ENCODE measurements around the gene TRIM24.

The TRIM24 gene

GRCh38 chr7:138492423-138492822, 32.4 kb downstream of the TRIM24 start:
- no peak overlapping the region for H3K4me3 ChIP-seq (ENCODE audit: low read length, poor library complexity, severe bottlenecking)
- H3F3A ChIP-seq (ENCODE audit: low read depth) = no peaks in the 10 kb centered on the region
- H3K9me3 ChIP-seq (ENCODE audit: insufficient read depth, low read depth, low read length) = no peaks in the 10 kb centered on the region
- H2AFZ ChIP-seq (ENCODE audit: low read length) = no peak overlapping the region
- no peak overlapping the region for H3K9ac ChIP-seq (ENCODE audit: low read depth, low read length, poor library complexity, severe bottlenecking)
- peaks cover 87% of the 10 kb centered on the region for H4K20me1 ChIP-seq (ENCODE audit: insufficient read depth, low read length, poor library complexity, severe bottlenecking)
- TF ChIP-seq, protein P1, sequence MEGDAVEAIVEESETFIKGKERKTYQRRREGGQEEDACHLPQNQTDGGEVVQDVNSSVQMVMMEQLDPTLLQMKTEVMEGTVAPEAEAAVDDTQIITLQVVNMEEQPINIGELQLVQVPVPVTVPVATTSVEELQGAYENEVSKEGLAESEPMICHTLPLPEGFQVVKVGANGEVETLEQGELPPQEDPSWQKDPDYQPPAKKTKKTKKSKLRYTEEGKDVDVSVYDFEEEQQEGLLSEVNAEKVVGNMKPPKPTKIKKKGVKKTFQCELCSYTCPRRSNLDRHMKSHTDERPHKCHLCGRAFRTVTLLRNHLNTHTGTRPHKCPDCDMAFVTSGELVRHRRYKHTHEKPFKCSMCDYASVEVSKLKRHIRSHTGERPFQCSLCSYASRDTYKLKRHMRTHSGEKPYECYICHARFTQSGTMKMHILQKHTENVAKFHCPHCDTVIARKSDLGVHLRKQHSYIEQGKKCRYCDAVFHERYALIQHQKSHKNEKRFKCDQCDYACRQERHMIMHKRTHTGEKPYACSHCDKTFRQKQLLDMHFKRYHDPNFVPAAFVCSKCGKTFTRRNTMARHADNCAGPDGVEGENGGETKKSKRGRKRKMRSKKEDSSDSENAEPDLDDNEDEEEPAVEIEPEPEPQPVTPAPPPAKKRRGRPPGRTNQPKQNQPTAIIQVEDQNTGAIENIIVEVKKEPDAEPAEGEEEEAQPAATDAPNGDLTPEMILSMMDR (conservative IDR thresholded peaks at IDR 0.05; ENCODE audit: low read length) = no peak
- TF ChIP-seq EZH2phosphoT487 (IDR thresholded peaks at IDR 0.05; ENCODE audit: borderline replicate concordance) = no peak
- peaks cover 100% of the 10 kb centered on the region for H3K79me2 ChIP-seq (ENCODE audit: insufficient read depth, low read length)
- no peak overlapping the region for H3K4me2 ChIP-seq (ENCODE audit: low read depth, low read length, poor library complexity, severe bottlenecking)
- peaks cover 7% of the 10 kb centered on the region; the same call in 1 of the 2 replicates for H3K36me3 ChIP-seq (ENCODE audit: insufficient read depth, low read length)
- no peaks in the 10 kb centered on the region for H3K9me2 ChIP-seq (replicated peaks; ENCODE audit: low read depth, low read length)
- no peaks in the 10 kb centered on the region for H3K27me3 ChIP-seq (ENCODE audit: insufficient read depth, low read length, poor library complexity, severe bottlenecking)
- H3K4me1 ChIP-seq (ENCODE audit: insufficient read depth, low read length, poor library complexity, severe bottlenecking) = peaks cover 4% of the 10 kb centered on the region

DNA sequence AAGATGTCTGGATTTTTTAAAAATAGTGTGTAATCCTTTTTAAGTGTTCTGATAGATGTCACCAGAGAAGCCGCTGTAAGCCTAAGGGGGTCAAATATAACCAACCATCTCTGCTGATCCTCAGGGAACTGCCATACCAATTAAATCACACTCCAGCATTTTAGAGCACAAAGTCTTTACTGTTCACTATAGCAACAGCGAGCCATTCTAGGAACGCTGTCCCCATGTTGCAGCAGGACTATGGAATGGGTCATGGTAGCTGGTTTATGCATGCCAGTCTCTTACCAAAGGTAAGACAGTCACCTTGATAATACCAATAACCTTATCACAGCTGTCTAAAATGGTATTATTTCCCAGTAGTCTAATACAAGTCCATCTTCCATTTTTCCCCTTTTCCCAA, 33.5 kb downstream of the TRIM24 start:
- peaks cover 7% of the 10 kb centered on the region; the same call in 1 of the 2 replicates for H3K36me3 ChIP-seq (ENCODE audit: insufficient read depth, low read length)
- peaks cover 87% of the 10 kb centered on the region for H4K20me1 ChIP-seq (ENCODE audit: insufficient read depth, low read length, poor library complexity, severe bottlenecking)
- no peaks in the 10 kb centered on the region for H3F3A ChIP-seq (ENCODE audit: low read depth)
- TF ChIP-seq, protein P1 (conservative IDR thresholded peaks at IDR 0.05; ENCODE audit: low read length) = no peak
- TF ChIP-seq EZH2phosphoT487 (IDR thresholded peaks at IDR 0.05; ENCODE audit: borderline replicate concordance) = no peak
- no peak overlapping the region for H3K9ac ChIP-seq (ENCODE audit: low read depth, low read length, poor library complexity, severe bottlenecking)
- peaks cover 4% of the 10 kb centered on the region for H3K4me1 ChIP-seq (ENCODE audit: insufficient read depth, low read length, poor library complexity, severe bottlenecking)
- no peaks in the 10 kb centered on the region for H3K9me3 ChIP-seq (ENCODE audit: insufficient read depth, low read depth, low read length)
- H2AFZ ChIP-seq (ENCODE audit: low read length) = no peak overlapping the region
- peaks cover 100% of the 10 kb centered on the region for H3K79me2 ChIP-seq (ENCODE audit: insufficient read depth, low read length)
- H3K4me3 ChIP-seq (ENCODE audit: low read length, poor library complexity, severe bottlenecking) = no peak overlapping the region
- no peak overlapping the region for H3K4me2 ChIP-seq (ENCODE audit: low read depth, low read length, poor library complexity, severe bottlenecking)
- H3K27me3 ChIP-seq (ENCODE audit: insufficient read depth, low read length, poor library complexity, severe bottlenecking) = no peaks in the 10 kb centered on the region
- H3K9me2 ChIP-seq (replicated peaks; ENCODE audit: low read depth, low read length) = no peaks in the 10 kb centered on the region

DNA sequence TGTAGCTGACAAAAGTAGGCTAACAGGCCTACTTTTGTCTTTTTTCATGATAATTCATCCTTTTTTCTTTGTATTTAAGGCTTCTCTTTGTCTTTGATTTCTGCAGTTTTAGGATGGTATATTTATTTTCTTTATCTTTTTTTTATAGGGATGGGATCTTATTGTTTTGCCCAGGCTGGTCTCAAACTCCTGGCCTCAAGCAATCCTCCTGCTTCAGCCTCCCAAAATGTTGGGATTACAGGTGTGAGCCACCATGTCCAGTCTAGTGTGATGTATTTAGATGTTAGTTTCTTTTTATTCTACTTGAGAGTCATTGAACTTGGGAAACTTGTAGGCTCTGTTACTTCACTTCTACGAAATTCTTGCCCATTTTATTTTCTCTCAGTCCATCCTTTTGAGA, 35.4 kb downstream of the TRIM24 start:
- H3K9me3 ChIP-seq (ENCODE audit: insufficient read depth, low read depth, low read length) = no peaks in the 10 kb centered on the region
- H3F3A ChIP-seq (ENCODE audit: low read depth) = no peaks in the 10 kb centered on the region
- H3K27me3 ChIP-seq (ENCODE audit: insufficient read depth, low read length, poor library complexity, severe bottlenecking) = no peaks in the 10 kb centered on the region
- peaks cover 4% of the 10 kb centered on the region for H3K4me1 ChIP-seq (ENCODE audit: insufficient read depth, low read length, poor library complexity, severe bottlenecking)
- no peak overlapping the region for H3K4me3 ChIP-seq (ENCODE audit: low read length, poor library complexity, severe bottlenecking)
- no peak overlapping the region for H3K4me2 ChIP-seq (ENCODE audit: low read depth, low read length, poor library complexity, severe bottlenecking)
- no peak overlapping the region for H3K9ac ChIP-seq (ENCODE audit: low read depth, low read length, poor library complexity, severe bottlenecking)
- peaks cover 100% of the 10 kb centered on the region for H3K79me2 ChIP-seq (ENCODE audit: insufficient read depth, low read length)
- peaks cover 19% of the 10 kb centered on the region; the same call in 1 of the 2 replicates for H3K36me3 ChIP-seq (ENCODE audit: insufficient read depth, low read length)
- TF ChIP-seq, protein P1 (conservative IDR thresholded peaks at IDR 0.05; ENCODE audit: low read length) = no peak
- no peak for TF ChIP-seq EZH2phosphoT487 (IDR thresholded peaks at IDR 0.05; ENCODE audit: borderline replicate concordance)
- no peak overlapping the region for H2AFZ ChIP-seq (ENCODE audit: low read length)
- no peaks in the 10 kb centered on the region for H3K9me2 ChIP-seq (replicated peaks; ENCODE audit: low read depth, low read length)
- H4K20me1 ChIP-seq (ENCODE audit: insufficient read depth, low read length, poor library complexity, severe bottlenecking) = peaks cover 85% of the 10 kb centered on the region
